ENCODE data around the gene FAM24B. TPM values are rescaled to one million over a fixed set of nuclear protein-coding genes. Genes with fewer than 3 reads are reported as not detected.
"Not testable (repeated sequence)": the region's sequence is repeated elsewhere in the genome, so short reads cannot be mapped to it uniquely, and the experiment has no call there.

The FAM24B gene
- total RNA-seq, 1 donor: 3.1 TPM

- no peak overlapping the region for H3K4me3 ChIP-seq (ENCODE audit: low read depth, low read length)
- DNase-seq (ENCODE audit: low read depth): peak; percentile 58
- no peak for TF ChIP-seq CTCF (IDR thresholded peaks at IDR 0.05; ENCODE audit: insufficient read depth, low read length)
Observed at GRCh38 chr10:122864901-122865300, 14.5 kb downstream of the FAM24B start.

- DNase-seq (ENCODE audit: low read depth): peak; percentile 35
- no peak for TF ChIP-seq CTCF (IDR thresholded peaks at IDR 0.05; ENCODE audit: insufficient read depth, low read length)
- no peak overlapping the region for H3K4me3 ChIP-seq (ENCODE audit: low read depth, low read length)
Observed at GRCh38 chr10:122864194-122864592, 15.2 kb downstream of the FAM24B start.

GRCh38 chr10:122863216-122864193 lies 15.9 kb downstream of the FAM24B start:
- H3K4me3 ChIP-seq (ENCODE audit: low read depth, low read length): no peak overlapping the region
- no peak for DNase-seq (ENCODE audit: low read depth)
- TF ChIP-seq CTCF (IDR thresholded peaks at IDR 0.05; ENCODE audit: insufficient read depth, low read length): no peak

DNA sequence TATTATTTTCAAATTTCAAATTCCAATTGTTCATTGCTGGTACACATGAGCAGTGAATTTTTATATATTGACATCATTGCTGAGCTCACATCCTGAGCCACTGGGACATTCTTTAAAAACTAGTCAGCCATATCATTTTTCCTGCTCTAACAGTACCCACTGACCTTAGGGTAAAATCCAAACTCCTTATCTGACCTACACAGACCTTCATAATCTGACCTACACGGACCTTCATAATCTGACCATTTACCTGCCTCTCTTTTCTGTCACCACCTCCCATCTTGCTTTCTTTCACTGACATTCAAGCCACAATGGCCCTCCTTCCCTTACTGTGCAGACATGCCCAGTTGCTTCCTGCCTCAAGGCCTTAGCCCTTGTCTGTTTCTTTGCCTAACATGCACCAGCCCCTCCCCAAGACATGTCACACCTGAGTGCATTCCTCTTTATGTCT lies 17.6 kb downstream of the FAM24B start:
- TF ChIP-seq CTCF (IDR thresholded peaks at IDR 0.05; ENCODE audit: insufficient read depth, low read length): no peak
- no peak overlapping the region for H3K4me3 ChIP-seq (ENCODE audit: low read depth, low read length)
- DNase-seq (ENCODE audit: low read depth): peak; percentile 57

DNA sequence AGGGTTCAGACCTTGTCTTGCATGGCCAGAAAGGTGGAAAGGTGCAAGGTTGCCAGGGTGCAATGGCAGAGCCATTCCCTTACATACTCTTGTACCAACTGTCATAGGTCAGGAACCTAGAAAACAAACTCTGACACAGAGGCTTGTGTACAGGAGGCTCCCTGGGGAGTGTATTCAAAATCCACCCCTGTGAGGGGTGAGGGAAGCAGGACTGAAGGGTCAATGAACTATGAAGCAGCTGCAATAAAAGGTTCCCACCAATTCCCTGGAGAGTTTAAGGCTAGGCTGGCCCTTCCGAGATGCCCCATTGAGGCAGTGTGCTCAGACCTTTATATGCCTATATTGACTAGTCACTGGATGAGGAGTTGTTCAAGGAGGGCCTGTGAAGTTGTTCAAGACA lies 19.9 kb downstream of the FAM24B start:
- TF ChIP-seq CTCF (IDR thresholded peaks at IDR 0.05; ENCODE audit: insufficient read depth, low read length): no peak
- no peak for DNase-seq (ENCODE audit: low read depth)
- H3K4me3 ChIP-seq (ENCODE audit: low read depth, low read length): no peak overlapping the region

DNA sequence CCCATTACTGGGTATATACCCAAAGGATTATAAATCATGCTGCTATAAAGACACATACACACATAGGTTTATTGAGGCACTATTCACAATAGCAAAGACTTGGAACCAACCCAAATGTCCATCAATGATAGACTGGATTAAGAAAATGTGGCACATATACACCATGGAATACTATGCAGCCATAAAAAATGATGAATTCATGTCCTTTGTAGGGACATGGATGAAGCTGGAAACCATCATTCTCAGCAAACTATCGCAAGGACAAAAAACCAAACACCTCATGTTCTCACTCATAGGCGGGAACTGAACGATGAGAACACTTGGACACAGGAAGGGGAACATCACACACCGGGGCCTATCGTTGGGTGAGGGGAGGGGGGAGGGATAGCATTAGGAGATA lies 21.3 kb downstream of the FAM24B start:
- not testable (repeated sequence) for H3K4me3 ChIP-seq (ENCODE audit: low read depth, low read length); DNase-seq (ENCODE audit: low read depth)

GRCh38 chr10:122856902-122857301 lies 22.5 kb downstream of the FAM24B start:
- DNase-seq (ENCODE audit: low read depth): no peak
- no peak overlapping the region for H3K4me3 ChIP-seq (ENCODE audit: low read depth, low read length)

More at GRCh38 chr10:122856902-122857301, 22.5 kb downstream of the FAM24B start:
- TF ChIP-seq CTCF (IDR thresholded peaks at IDR 0.05; ENCODE audit: insufficient read depth, low read length): no peak
